Raji (cell line): ENCODE data around the gene ITGA6.

Experiments
- POLR2A ChIP-seq: IDR thresholded peaks from 2 replicates; pipeline ENCODE4 v1.6.1; 2011; ENCODE audit warnings: low read depth, low read length, control low read depth; ENCODE audit not compliant: insufficient read depth

ITGA6 gene

DNA sequence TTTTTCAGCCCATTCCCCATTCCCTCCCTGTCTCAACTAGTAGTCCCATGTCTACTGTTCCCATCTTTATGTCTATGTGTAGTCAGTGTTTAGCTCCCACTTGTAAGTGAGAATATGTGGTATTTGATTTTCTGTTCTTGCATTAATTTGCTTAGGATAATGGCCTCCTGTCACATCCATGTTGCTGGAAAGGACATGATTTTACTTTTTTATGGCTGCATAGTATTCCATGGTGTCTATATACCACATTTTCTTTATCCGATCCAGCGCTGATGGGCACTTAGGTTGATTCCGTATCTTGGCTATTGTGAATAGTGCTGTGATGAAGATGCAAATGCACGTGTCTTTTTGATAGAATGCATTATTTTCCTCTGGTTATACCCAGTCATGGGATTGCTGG lies 21.7 kb upstream of the ITGA6 start:
- no peak for TF ChIP-seq POLR2A

DNA sequence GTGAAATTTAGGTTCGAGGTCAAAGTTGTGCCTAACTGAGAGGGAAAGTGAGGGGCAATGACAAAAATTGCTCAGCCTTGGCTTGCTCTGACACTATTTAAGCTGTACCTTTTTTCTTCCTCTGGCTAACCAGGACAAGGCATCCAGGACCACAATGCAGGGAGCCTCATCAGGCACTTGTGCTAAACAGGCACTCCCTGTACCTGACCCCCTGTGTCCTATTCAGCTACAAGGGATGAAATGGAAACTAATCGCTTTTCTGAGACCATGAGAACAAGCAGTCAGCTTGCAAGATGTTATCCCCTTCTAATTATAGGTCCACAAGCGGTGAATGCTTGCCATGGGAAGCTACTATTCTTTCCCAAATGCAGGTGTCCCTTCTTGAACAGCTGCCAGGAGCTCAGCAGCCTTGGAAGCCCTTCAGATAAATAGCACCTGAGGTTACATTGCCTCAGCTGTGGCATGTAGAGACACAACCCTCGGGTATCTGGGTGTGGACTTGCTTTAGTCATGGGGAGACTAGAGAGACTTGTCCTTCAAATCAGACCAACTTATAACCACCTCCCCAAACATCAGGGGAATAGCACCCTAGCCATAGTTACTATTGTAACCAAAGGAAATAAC lies 19.1 kb upstream of the ITGA6 start:
- TF ChIP-seq POLR2A: no peak

DNA sequence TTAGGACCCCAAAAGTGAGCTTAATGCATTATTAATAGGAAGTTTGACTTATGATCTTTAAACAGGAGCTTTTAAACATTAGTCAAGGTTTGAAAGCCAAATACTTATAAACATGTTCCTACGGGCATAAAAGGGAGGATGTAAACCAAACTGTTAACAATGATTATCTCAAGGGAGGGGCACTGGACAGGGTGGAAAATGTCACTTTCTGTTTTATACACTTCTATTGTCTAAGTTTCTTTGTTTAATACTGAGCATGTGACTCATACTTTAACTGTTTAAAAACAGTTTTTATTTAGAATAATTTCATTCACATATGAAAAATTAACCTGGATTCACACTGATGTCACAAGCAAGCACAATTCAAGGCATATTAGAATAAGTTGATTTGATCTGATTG lies 18.3 kb upstream of the ITGA6 start:
- TF ChIP-seq POLR2A: no peak

DNA sequence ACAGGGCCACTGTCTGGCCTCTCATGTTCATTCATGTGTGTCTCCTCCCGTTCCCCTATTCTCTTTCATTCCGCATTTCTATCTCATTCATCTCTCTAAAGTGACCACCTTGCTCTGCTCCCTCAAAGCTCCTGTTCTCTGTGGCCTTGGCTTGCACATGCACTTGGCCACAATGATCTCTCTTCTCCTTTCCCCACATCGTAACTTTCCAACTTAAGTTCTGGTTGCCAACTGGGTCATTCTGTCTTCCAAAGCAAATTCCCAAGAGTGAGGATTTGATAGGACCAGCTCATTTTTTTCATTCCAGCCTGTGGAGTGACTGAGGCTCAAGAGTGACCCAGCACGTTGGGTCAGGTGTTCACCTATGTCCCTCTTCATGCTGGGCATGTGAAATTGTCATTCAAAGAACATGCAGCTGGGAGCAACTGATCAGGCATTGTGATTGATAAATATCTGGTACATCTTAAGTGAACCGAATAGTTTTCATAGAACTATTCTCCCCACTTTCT lies 14.3 kb upstream of the ITGA6 start:
- no peak for TF ChIP-seq POLR2A

DNA sequence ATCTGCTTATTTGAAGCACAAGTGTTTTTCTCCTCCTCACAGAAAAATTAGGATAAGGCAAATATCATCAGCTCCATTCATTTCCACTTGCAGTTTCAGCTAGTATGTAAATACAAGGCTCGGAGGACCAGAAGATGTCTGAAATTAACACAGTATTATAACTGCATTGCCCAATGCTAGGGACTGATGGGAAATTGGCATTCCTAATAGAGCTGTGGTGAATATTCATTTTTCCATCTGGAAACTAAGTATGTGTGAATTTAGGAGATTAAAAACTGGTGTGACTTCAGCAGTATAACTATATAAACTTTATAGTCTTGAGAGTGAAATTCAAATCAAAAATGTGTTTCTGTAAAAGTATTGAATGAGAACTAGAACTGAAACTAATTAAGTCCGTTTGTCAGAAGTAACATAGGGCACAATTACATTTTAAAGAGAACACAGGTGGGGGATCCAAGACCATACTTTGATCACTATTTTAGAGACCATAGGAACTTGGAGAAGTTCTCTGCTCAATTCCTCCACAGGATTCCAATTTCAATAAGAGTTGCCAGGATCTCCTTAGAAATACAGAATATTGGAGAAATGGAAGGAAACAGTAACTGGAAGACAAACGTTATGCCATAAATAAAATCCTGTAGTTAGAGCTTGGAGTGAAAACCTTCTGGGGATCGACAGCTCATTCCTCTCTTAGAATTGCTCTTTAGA lies 12.1 kb upstream of the ITGA6 start:
- no peak for TF ChIP-seq POLR2A

DNA sequence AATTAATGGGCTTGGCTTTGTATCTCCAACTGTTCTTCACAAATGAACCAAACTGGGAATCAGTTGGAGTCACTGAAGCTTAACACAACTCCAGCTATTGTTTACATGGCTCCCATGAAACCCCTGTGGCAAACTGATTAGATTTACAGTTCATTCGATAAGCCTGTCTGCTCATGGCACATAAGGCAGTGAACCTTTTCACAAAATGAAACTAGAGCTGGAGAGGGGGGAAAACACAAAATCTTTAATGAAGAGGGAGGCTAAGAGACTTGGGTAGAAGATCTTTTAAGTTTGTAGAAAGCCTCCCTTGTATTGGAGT lies 11.6 kb upstream of the ITGA6 start:
- TF ChIP-seq POLR2A: no peak

DNA sequence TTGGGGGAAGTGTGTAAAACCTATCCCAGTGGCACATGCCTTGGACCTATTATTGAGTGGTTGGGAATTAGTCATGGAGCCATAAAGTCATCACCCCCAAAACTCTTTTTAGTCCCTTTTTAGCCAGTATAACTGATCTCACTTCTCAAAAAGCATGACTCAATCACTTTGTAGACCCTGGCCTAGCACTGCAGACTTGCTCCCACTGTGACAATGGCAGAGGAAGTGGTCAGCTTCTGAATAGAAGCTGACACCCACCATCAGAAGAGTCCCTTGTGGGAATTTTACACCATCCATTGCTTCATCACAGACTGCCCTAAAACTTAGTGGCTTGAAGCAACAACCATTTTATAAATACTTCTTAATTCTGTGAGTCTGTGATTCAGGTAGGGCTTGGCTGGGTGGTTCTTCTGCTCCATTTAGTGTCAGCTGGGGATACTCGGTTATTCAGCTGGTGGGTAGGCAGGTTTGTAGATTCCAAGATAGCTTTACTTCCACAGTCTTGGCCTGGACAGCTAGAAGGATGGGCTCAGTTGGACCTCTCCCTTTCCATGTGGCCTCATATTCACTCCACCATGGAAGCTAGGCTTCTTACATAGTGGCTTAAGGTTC lies 10.8 kb upstream of the ITGA6 start:
- no peak for TF ChIP-seq POLR2A

DNA sequence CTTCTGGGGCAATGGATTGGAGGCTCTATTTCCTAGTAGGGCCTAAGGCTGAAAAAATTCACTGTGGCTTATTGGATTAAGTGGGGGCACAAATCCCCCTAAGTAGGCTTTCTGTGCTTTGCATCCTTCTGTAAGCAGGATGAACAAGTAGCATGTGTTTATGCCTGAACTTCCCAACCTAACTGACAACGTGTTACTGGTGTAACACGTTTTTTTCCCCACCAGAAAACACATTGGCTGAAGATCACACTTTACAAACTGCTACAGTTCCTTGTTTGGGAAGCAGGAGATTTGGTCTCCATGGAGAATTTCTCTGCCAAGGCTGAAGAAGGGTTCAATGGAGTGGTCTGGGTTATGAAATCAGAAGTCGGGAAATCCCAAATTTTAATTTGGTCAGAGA lies 7.2 kb upstream of the ITGA6 start:
- TF ChIP-seq POLR2A: no peak

DNA sequence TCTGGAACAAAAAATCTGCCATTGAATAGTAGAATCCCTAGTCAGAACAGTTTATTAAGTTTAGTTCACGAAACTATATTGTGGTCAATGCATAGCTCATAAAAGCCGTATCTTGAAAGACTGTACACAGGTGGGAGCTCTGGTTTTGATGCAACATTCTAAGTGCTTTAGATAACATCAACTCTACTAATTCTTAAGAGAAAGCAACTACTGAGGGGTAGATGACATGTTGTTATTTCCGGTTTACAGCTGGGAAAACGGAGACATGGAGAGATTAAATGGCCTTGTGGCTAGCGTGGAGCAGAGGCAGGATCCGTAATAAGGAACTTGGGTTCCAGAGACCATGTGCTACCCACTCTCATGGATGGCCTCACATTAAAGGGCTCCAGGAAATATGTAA lies 4.2 kb upstream of the ITGA6 start:
- no peak for TF ChIP-seq POLR2A

DNA sequence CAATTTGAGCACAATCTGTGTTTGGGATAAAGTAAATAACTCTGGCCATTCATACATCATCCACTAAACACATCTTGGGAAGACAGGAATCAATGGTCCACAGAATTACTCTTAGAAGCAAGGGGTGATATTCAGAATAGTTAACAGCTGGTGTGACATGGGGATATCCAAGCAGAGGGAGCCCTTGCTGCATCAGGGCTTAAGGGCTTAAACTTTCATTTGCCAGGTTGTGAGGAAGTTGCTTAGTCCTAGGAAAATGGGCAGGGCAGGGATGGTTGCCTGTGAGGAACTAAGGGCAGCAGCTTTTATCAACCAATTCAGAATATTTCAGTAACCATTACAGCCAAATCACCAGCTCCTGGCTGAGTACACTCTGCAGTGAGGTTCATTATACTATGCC lies 2.0 kb upstream of the ITGA6 start:
- TF ChIP-seq POLR2A: no peak

DNA sequence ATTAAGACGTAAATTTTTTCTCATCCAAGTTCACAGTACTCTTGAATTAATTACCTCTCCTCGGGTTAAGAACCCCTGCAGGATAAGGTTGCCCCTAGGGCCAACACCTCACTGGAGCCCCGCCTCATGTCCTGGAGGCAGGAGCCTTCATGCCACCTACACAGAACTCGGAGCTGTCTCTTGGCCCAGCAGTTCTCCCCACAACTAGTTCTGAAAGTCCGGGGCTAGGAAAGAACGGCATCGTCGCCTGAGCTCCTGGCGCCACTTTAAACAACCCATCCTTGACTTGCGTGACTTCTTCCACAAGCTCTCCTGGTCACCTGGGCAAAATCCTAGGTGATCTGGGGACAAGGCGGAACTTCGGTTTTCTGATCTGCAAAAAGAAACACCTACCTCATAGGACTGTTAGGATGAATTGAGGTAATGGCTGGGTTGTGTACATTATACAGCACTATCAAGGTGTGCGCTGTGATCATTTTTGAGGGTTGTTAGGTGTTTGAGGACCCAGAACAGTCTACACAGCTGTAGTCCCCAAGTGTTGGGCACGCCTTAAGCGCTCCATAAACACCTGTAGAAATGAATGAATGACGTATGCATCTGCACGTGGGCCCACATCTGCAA lies 641 bp upstream of the ITGA6 start:
- TF ChIP-seq POLR2A: no peak

DNA sequence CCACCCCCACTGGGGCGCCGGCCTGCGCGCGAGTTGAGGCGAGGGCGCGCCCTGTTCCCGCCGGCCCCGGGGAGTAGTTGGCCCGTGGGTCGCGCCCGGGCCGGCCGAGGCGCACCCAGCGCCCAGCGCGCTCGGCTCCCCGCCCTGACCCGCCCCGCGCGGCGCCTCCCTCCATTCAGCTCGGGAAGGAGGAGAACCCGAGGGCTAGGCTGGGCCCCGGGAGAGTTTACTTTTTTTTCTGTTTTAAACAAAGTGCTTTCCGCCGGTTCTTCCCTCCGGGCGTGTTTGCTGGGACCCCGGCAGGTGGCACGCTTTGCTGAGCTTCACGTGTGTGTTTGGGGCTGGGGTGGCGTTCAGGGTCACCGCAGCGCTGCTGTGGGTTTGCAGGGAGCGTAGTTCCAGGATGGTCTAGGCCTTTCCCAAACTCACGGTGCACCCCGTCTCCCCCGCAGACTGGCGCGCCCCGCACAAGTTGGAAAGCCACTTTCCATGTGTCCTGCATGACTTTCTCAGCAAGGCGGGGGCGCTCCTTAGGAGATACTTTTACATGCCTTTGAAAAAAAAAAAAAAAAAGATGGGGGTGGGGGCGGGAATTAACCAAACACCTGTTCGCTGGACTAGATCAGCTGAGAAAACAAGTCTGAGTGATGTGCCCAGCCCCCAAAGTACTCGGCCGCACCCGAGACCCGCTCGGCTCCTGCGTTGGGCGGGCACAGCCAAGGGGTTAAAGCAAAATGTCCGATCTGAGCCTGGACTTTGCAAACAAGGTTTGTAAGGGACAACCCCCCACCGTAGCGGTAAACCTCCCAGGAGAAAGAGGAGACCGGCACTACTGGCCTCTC lies 825 bp downstream of the ITGA6 start:
- no peak for TF ChIP-seq POLR2A

DNA sequence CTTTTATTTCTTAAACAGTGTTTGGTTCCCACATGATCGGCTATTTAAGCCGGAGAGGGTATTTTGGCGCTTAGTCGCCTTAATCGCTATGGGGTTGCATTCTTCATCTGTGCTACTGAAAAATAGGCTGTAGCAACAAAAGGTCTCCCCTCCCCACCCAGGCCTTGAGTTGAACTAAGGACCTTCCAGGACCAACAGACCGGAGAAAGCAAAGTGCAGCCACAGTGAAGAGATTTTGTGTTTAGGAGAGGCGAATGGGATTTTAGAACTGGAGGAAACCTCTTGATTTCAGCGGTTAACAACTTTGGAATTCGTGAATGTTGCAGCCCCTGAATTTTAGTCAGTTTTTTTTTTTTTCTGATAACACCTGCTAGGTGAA lies 1.4 kb downstream of the ITGA6 start:
- TF ChIP-seq POLR2A: no peak

DNA sequence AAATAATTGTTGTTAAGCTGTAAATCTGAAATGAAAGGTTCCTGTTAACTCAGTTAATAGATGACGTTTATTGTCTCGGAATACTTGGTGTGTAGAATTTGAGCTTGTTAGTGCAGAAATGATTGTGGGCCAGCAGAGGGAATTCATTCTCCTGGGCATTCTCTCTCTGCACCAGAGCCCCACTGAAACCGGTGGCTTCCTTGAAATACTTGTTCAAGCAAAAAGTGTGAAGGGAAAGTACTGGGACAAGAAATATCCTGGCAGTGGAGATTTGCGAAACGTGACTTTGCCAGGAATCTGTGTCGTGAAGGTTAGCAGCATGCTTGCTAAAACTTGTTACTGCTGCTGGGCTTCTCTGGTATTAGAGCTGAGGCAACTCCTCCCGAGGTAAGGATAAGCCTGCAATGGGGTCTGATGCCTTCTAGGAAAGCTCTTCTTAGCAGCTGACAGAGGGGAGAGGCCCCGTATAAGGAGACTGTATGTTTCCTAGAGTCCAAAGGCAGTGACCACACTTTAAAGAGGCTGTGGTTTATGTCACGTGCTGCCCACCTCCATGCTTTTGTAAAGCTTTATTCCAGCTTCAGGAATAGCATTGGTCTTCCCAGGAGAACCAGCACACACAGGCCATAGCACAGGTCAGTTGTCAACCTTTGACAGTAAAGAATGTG lies 2.0 kb downstream of the ITGA6 start:
- no peak for TF ChIP-seq POLR2A

DNA sequence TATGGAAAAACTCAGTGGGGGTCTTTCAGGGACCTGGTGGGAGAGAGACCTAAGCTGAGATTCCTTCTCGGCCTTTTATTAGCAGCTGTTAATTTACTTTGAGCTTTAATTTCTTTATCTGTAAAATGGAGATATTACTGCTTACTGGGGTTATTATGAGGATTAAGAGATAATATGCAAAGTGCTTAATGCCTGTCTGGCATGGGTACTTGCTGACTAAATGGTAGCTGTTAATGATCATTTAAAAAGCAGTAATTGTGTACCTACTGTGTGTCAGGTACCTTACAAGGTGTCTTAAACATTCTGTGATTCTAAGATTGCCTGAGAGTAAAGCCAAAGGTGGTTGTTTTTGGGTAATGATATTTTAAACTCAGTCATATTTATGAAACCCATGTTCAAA lies 2.6 kb downstream of the ITGA6 start:
- TF ChIP-seq POLR2A: no peak

DNA sequence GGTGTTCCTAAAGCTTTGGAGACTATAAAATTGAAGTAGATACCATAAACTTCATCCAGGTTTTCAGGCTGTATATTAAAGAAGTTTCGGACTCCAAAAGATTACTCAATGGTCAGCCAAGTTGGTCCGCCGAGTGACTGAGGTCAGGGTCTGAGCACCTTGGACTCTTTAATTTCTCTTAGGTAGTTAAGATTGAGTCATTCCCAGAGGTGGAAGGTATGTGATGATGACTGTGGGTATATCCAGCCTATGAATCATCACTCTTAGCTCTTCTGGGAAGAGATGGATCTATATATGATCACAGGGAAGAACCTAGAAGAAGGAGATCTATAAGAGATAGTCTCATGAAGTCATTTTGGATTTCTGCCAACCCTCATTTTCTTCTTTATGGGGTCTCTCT lies 3.3 kb downstream of the ITGA6 start:
- TF ChIP-seq POLR2A: no peak
